ENCODE measurements around the gene CCNJL.

- no peak for TF ChIP-seq EZH2phosphoT487 (IDR thresholded peaks at IDR 0.05)
- TF ChIP-seq, protein P1, sequence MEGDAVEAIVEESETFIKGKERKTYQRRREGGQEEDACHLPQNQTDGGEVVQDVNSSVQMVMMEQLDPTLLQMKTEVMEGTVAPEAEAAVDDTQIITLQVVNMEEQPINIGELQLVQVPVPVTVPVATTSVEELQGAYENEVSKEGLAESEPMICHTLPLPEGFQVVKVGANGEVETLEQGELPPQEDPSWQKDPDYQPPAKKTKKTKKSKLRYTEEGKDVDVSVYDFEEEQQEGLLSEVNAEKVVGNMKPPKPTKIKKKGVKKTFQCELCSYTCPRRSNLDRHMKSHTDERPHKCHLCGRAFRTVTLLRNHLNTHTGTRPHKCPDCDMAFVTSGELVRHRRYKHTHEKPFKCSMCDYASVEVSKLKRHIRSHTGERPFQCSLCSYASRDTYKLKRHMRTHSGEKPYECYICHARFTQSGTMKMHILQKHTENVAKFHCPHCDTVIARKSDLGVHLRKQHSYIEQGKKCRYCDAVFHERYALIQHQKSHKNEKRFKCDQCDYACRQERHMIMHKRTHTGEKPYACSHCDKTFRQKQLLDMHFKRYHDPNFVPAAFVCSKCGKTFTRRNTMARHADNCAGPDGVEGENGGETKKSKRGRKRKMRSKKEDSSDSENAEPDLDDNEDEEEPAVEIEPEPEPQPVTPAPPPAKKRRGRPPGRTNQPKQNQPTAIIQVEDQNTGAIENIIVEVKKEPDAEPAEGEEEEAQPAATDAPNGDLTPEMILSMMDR (IDR thresholded peaks at IDR 0.05): no peak
Measured at GRCh38 chr5:160254706-160255105, 57.7 kb downstream of the CCNJL start.
